Measurements from ENCODE around the gene EXOC4.
"Not testable (repeated sequence)": the region's sequence is repeated elsewhere in the genome, so short reads cannot be mapped to it uniquely, and the experiment has no call there.

EXOC4 gene

DNA sequence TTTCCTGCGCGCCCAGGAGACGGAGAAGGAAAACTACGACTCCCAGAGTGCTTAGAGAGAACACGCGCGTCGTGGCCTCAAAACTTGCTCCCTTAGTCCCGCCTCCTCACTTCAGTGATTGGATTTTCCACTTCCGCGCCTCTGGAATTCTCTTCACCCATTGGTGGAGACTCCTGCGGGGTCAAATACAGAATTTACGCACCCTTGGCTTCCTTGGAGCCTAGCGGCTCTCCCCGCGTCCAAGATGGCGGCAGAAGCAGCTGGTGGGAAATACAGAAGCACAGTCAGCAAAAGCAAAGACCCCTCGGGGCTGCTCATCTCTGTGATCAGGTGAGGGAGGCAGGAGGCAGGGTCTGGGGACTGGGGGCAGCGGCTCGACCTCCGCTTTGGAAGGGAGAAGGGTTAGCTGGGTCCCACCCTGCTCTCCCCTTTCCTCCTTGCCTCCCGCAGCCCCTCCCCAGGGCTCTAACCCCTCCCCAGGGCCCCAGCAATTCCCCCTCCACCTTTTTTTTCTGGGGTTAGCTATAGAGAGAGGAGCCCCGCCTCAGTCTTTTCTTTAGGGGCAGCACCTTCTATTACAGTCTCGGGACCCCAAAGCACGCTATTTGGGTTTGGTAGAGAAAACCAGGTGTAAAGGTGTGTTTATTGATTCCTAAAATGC is at the start of gene EXOC4:
TSS of gene EXOC4 (plus strand) at position 221 of the 661 bp plus-strand sequence.
- in situ Hi-C loops (cut with MboI; ENCODE audit: low sequenced_read_pairs) = no loop called here

DNA sequence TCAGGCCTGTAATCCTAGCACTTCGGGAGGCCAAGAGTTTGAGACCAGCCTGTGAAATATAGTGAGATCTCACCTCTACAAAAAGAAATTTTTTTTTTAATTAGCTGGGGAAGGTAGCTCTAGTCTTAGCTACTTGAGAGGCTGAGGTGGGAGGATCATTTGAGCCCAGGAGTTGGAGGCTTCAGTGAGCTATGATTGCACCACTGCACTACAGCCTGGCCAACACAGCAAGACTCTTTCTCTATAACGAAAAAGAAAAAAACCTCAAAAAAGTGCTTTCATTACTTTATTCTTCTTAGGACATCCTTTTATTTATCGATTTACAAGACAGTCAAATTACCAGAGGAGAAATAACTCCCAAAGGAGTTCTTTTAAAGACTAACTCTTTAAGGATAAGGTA is 49.4 kb upstream of the EXOC4 start:
- in situ Hi-C loops (cut with MboI; ENCODE audit: low sequenced_read_pairs) = no loop called here

GRCh38 chr7:133207687-133208086 is 45.2 kb upstream of the EXOC4 start:
- in situ Hi-C loops (cut with MboI; ENCODE audit: low sequenced_read_pairs) = no loop called here

- in situ Hi-C loops (cut with MboI; ENCODE audit: low sequenced_read_pairs) = not testable (repeated sequence)
Observed at GRCh38 chr7:133210817-133211216, 42.1 kb upstream of the EXOC4 start.

GRCh38 chr7:133213772-133214171 is 39.1 kb upstream of the EXOC4 start:
- in situ Hi-C loops (cut with MboI; ENCODE audit: low sequenced_read_pairs) = not testable (repeated sequence)

- in situ Hi-C loops (cut with MboI; ENCODE audit: low sequenced_read_pairs) = no loop called here
Observed at GRCh38 chr7:133217773-133218172, 35.1 kb upstream of the EXOC4 start.

DNA sequence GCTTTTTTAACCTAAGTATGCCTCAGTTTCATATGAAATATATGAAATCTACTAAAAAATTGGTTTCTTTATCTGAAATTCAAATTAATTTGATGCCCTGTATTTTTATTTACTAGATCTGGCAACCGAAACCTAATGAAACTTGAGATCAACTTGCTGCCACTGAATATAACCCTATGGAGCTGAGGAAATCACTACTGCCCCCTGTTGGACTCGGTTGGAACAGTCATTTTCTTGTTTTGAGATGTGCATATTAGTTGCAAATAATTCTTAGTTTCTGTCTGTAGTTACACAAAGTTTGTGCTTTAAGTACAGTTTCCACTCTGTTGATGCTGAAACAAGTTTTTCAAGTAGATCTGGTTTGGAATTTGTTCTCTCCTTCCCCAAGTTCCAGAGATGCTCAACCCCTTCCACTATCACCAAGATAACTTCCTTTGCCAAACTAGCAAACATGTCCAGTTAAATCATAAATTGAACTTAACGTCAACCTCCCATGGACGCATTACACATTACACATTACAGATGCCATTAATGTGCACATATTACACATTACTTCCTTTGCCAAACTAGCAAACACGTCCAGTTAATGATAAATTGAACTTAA is 22.2 kb upstream of the EXOC4 start:
- in situ Hi-C loops (cut with MboI; ENCODE audit: low sequenced_read_pairs) = no loop called here

- in situ Hi-C loops (cut with MboI; ENCODE audit: low sequenced_read_pairs) = no loop called here
Observed at GRCh38 chr7:133233142-133233541, 19.7 kb upstream of the EXOC4 start.

- in situ Hi-C loops (cut with MboI; ENCODE audit: low sequenced_read_pairs) = no loop called here
Observed at GRCh38 chr7:133234961-133235875, 17.7 kb upstream of the EXOC4 start.

GRCh38 chr7:133237545-133237944 is 15.3 kb upstream of the EXOC4 start:
- in situ Hi-C loops (cut with MboI; ENCODE audit: low sequenced_read_pairs) = no loop called here

DNA sequence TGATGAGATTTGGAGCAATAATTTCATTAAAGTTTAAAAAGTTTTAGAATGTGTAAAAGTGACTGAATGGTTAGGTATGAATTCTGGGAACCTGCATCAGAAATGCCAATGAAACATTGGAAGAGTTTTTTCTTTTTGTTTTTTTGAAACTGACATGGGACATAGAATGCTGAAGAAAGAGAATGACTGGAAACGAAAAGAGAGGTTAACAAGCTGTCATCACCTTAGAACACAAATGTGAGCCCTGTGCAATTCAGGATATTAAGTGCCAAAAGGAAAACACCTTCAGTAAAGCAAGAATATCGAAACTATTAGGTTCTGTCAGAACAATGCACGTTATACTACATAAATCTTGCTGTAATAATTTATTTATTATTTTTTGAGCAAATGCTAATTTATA is 12.6 kb upstream of the EXOC4 start:
- in situ Hi-C loops (cut with MboI; ENCODE audit: low sequenced_read_pairs) = no loop called here

- in situ Hi-C loops (cut with MboI; ENCODE audit: low sequenced_read_pairs) = no loop called here
Observed at GRCh38 chr7:133246558-133246957, 6.3 kb upstream of the EXOC4 start.

GRCh38 chr7:133248901-133249300 is 4.0 kb upstream of the EXOC4 start:
- in situ Hi-C loops (cut with MboI; ENCODE audit: low sequenced_read_pairs) = no loop called here

DNA sequence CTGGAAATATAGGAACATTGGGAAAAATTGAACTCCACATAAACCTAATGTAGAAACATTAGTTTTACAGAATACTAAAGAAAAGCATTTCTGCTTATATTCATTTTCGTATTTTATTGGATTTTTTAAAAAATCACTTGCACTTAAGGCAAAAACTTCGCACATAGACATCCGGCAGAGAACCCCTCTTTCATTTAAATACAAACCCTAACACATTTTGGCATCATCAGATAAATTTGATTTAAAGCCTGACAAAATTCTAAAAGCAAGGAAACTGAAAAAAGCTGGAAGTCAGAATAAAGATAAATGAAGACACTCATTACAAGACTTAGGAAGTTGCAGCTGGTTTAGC is 396 bp upstream of the EXOC4 start:
- in situ Hi-C loops (cut with MboI; ENCODE audit: low sequenced_read_pairs) = no loop called here

- in situ Hi-C loops (cut with MboI; ENCODE audit: low sequenced_read_pairs) = no loop called here
Observed at GRCh38 chr7:133253519-133253875, 619 bp downstream of the EXOC4 start.

GRCh38 chr7:133255486-133255885 is 2.6 kb downstream of the EXOC4 start:
- in situ Hi-C loops (cut with MboI; ENCODE audit: low sequenced_read_pairs) = no loop called here

DNA sequence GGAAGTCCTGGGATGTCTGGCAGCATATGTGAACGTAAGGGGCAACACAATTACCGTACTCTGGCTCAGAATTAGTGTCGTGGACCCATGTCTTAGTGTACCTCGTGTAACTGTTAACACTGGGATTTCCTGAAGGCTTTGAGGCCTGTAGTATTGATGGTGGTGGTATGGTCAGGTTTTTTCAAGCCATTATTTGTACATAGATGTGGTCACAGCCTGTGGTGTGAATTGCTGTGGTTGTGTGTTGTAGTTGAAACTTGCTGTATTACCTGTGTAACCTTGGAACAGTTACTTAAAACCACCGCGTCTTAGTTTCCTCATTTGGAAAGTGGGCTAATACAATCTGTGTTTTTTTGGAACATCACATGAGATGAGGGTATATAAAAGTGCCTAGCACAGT is 5.3 kb downstream of the EXOC4 start:
- in situ Hi-C loops (cut with MboI; ENCODE audit: low sequenced_read_pairs) = no loop called here

- in situ Hi-C loops (cut with MboI; ENCODE audit: low sequenced_read_pairs) = no loop called here
Observed at GRCh38 chr7:133265821-133266220, 12.9 kb downstream of the EXOC4 start.

DNA sequence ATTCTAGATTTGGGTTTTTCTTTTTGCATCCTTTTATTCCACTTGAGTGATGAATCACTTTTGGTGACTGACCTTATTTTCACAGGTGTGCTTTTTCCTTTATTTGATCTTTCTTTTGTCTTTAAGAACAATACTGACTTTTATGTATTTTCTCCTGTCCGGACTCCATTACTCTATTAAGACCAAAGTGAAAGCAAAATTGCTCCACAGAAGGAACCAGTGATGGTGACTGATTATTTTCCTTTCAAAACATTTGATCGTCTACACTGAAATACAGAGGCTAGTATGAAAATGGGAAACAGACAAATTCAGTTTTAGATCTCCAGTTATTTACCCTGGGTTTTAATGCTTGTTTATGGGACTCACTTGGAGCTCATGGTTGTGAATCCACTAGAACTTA is 15.5 kb downstream of the EXOC4 start:
- in situ Hi-C loops (cut with MboI; ENCODE audit: low sequenced_read_pairs) = no loop called here

- in situ Hi-C loops (cut with MboI; ENCODE audit: low sequenced_read_pairs) = no loop called here
Observed at GRCh38 chr7:133272336-133272735, 19.5 kb downstream of the EXOC4 start.

- in situ Hi-C loops (cut with MboI; ENCODE audit: low sequenced_read_pairs) = no loop called here
Observed at GRCh38 chr7:133273227-133273626, 20.3 kb downstream of the EXOC4 start.

GRCh38 chr7:133274265-133274664 is 21.4 kb downstream of the EXOC4 start:
- in situ Hi-C loops (cut with MboI; ENCODE audit: low sequenced_read_pairs) = no loop called here
